Keratinocyte (primary cell): Measurements from ENCODE around the gene TPD52L1. TPM values are rescaled to one million over a fixed set of nuclear protein-coding genes. Genes with fewer than 3 reads are reported as not detected.

Experiments
- DNase-seq: peaks from one replicate; pipeline ENCODE4 v3.0.0-alpha.2; 2011; ENCODE audit warnings: low read depth, missing footprints, low spot score
- FAIRE-seq: peaks from 2 replicates; lab custom pipeline; 2011; peaks lifted over from hg19 to GRCh38; lab: Jason Lieb, UNC
- H2AFZ ChIP-seq: 2 replicates; pipeline ENCODE4 v1.6.0; 2012; ENCODE audit warnings: low read length, control low read depth, inconsistent platforms; ENCODE audit not compliant: control insufficient read depth
- H3K27ac ChIP-seq: 2 replicates; pipeline ENCODE4 v1.5.1; 2011; ENCODE audit warnings: low read length; ENCODE audit not compliant: control insufficient read depth, insufficient read depth
- H3K27me3 ChIP-seq: 3 replicates; pipeline ENCODE4 v1.6.0; 2011; ENCODE audit warnings: low read length; ENCODE audit not compliant: control insufficient read depth, insufficient read depth; ENCODE audit errors: extremely low read depth
- H3K36me3 ChIP-seq, 2 experiments: 2 replicates in 1 of 2; 3 replicates in 1 of 2; pipeline ENCODE4 v1.5.1; 2011; ENCODE audit warnings: low read length in 2 of 2, mild to moderate bottlenecking in 1 of 2; ENCODE audit not compliant: control insufficient read depth in 2 of 2, insufficient read depth in 2 of 2; ENCODE audit errors: extremely low read depth in 1 of 2
- H3K4me1 ChIP-seq: 3 replicates; pipeline ENCODE4 v1.5.1; 2011; ENCODE audit warnings: low read length; ENCODE audit not compliant: control insufficient read depth, insufficient read depth; ENCODE audit errors: extremely low read depth
- H3K4me2 ChIP-seq: 3 replicates; pipeline ENCODE4 v1.6.0; 2011; ENCODE audit warnings: low read depth, low read length; ENCODE audit not compliant: control insufficient read depth, insufficient read depth; ENCODE audit errors: extremely low read depth
- H3K4me3 ChIP-seq, 3 experiments: fragments of 200-600 bp in 1 of 3; sonication (generic) in 1 of 3; 2 replicates in 2 of 3; 3 replicates in 1 of 3; pipeline ENCODE4 v1.5.1; 2011 to 2016; ENCODE audit warnings: low read length in 3 of 3, mild to moderate bottlenecking in 3 of 3, control low read depth in 2 of 3, inconsistent platforms in 1 of 3, low read depth in 1 of 3, mixed read lengths in 1 of 3, mixed run types in 1 of 3, moderate library complexity in 1 of 3; ENCODE audit not compliant: control insufficient read depth in 2 of 3, insufficient read depth in 2 of 3; ENCODE audit errors: extremely low read depth in 1 of 3
- H3K79me2 ChIP-seq: 2 replicates; pipeline ENCODE4 v1.6.0; 2012; ENCODE audit warnings: low read length; ENCODE audit not compliant: control insufficient read depth, insufficient read depth
- H3K9ac ChIP-seq: 3 replicates; pipeline ENCODE4 v1.6.0; 2011; ENCODE audit warnings: low read length; ENCODE audit not compliant: control insufficient read depth, insufficient read depth; ENCODE audit errors: extremely low read depth
- H3K9me1 ChIP-seq: 3 replicates; pipeline ENCODE4 v1.6.0; 2011; ENCODE audit warnings: low read length; ENCODE audit not compliant: control insufficient read depth, insufficient read depth; ENCODE audit errors: extremely low read depth
- H3K9me3 ChIP-seq: 2 replicates; pipeline ENCODE4 v1.5.1; 2012; ENCODE audit warnings: low read depth, low read length; ENCODE audit not compliant: control insufficient read depth
- H4K20me1 ChIP-seq: 3 replicates; pipeline ENCODE4 v1.6.0; 2011; ENCODE audit warnings: low read length; ENCODE audit not compliant: control insufficient read depth, insufficient read depth; ENCODE audit errors: extremely low read depth
- CTCF ChIP-seq, 3 experiments: IDR thresholded peaks in 1 of 3; conservative IDR thresholded peaks in 1 of 3; optimal IDR thresholded peaks in 1 of 3; 2 replicates in 2 of 3; 3 replicates in 1 of 3; pipeline versions ENCODE3 to v1.5.1; 2011; ENCODE audit warnings: low read length in 3 of 3, mild to moderate bottlenecking in 3 of 3, moderate library complexity in 2 of 3, control low read depth in 1 of 3, inconsistent platforms in 1 of 3; ENCODE audit not compliant: insufficient read depth in 2 of 3; ENCODE audit errors: extremely low read depth in 1 of 3
- EZH2 ChIP-seq: IDR thresholded peaks from one replicate; pipeline ENCODE4 v1.6.1; 2012; ENCODE audit warnings: inconsistent platforms, mild to moderate bottlenecking, low read length, moderate library complexity
- dilution Hi-C: fragments of 300-500 bp; cut with MboI; formaldehyde crosslinking; loops from one replicate; pipeline ENCODE4 v1.7.0; 2020; ENCODE audit warnings: low sequenced_read_pairs; ENCODE audit not compliant: extremely low pct_ligation_motif_present
- polyA plus RNA-seq, 5 experiments: library from polyadenylated mRNA; depleted of rRNA in 3 of 5; stranded (reverse) in 3 of 5; stranded (forward) in 1 of 5; unstranded in 1 of 5; fragments of >200 nt; gene quantifications; 1 replicate in 1 of 5; 2 replicates in 3 of 5; 3 replicates in 1 of 5; pipeline versions ENCODE4 v1.2.1 to v1.2.3, GENCODE V29; 2011 to 2012; ENCODE audit warnings: missing spikeins in 2 of 5, low read depth in 1 of 5, low replicate concordance in 1 of 5

TPD52L1 gene
- polyA plus RNA-seq, 1 donor (not counting 4 experiments of a cell fraction or from before 2014, with no cell fraction given): 135 TPM

- Histone ChIP-seq H3K4me1 (peaks cover 19% of the 10 kb centered on the region), H3K4me3 (no peak overlapping the region), H3K4me2 (peak overlapping the region; percentile 36), H3K9ac (no peak overlapping the region), H2AFZ (no peak overlapping the region), H3K27me3 (no peaks in the 10 kb centered on the region), H3K9me1 (no peaks in the 10 kb centered on the region), H3K9me3 (no peaks in the 10 kb centered on the region), H3K27ac (peak overlapping the region; percentile 11), H3K36me3 (no peaks in the 10 kb centered on the region), H4K20me1 (no peaks in the 10 kb centered on the region), H3K79me2 (no peaks in the 10 kb centered on the region)
- dilution Hi-C loops: no loop called here
- peak; percentile 88 for FAIRE-seq
- no peak for DNase-seq
- no peak for TF ChIP-seq CTCF (optimal IDR thresholded peaks at IDR 0.05 in 1 of 3, IDR thresholded peaks at IDR 0.05 in 1 of 3, conservative IDR thresholded peaks at IDR 0.05 in 1 of 3; ENCODE audit: extremely low read depth in 1 of 3, insufficient read depth in 2 of 3, low read length in 3 of 3)
- no peak for TF ChIP-seq EZH2
These were observed 16.8 kb downstream of the TPD52L1 start for GRCh38 chr6:125170376-125170775.

DNA sequence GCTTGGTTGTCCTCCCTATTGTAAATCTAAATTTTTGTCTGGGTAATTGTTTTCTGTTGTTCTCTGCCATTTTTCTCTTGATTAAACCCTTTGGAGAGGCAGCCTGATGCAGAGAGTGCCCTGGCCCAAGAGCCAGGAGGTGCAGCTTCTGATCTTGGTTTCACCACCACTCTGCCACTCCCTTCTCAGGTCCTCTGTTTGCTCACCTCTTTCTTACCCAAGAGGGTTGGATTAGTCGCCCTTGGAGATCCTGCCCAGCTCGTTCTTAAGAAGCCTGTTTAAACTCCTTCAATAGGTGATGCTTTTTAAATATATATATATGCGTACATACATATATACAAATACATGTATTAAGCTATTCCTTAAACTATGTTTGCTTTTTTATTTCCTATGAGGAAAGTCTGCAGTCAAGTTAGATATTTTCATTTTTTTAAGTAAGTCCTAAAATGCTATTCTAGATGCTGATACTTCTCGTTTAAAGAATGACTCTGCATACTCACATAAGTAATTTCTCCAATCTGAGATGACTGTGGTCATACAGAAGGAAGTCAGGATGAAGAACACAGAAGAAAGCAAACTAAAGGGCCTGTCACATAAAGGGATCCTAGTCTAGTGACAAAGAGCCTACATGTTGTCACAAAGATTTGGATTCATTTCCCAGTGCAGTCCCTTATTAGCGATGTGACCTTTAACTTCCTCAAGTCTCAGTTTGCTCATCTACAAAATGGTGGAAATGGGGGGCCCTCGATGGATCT lies 19.9 kb downstream of the TPD52L1 start:
- Histone ChIP-seq H3K27me3 (no peaks in the 10 kb centered on the region), H3K79me2 (no peaks in the 10 kb centered on the region), H3K4me2 (no peak overlapping the region), H2AFZ (no peak overlapping the region), H3K36me3 (no peaks in the 10 kb centered on the region), H4K20me1 (no peaks in the 10 kb centered on the region), H3K9me3 (no peaks in the 10 kb centered on the region), H3K27ac (no peak overlapping the region), H3K9ac (no peak overlapping the region), H3K9me1 (no peaks in the 10 kb centered on the region), H3K4me1 (peaks cover 19% of the 10 kb centered on the region), H3K4me3 (no peak overlapping the region)
- no peak for DNase-seq
- TF ChIP-seq EZH2: no peak
- TF ChIP-seq CTCF (optimal IDR thresholded peaks at IDR 0.05 in 1 of 3, IDR thresholded peaks at IDR 0.05 in 1 of 3, conservative IDR thresholded peaks at IDR 0.05 in 1 of 3; ENCODE audit: extremely low read depth in 1 of 3, insufficient read depth in 2 of 3, low read length in 3 of 3): no peak
- dilution Hi-C loops: no loop called here
- no peak for FAIRE-seq
